A673 (cell line): ENCODE data around the gene TCEAL3. TPM values are rescaled to one million over a fixed set of nuclear protein-coding genes. Genes with fewer than 3 reads are reported as not detected.
"Not testable (repeated sequence)": the region's sequence is repeated elsewhere in the genome, so short reads cannot be mapped to it uniquely, and the experiment has no call there.

Experiments
- BruUV-seq: library from RNA; stranded (reverse); fragments of 400-500 nt; replicated peaks from 2 replicates; lab custom pipeline; 2021; lab: Mats Ljungman, UMichigan
- CTCF ChIA-PET: fragments of 300-600 bp; sonication (Branson Sonifier 250); formaldehyde crosslinking; loops from one replicate; lab custom pipeline; 2022; ENCODE audit warnings: antibody characterized with exemption; lab: Charles Lee
- POLR2A ChIA-PET: fragments of 300-600 bp; sonication (Branson Sonifier 250); formaldehyde crosslinking; loops from one replicate; lab custom pipeline; 2022; ENCODE audit warnings: antibody characterized with exemption; ENCODE audit not compliant: low non-redundant PET; lab: Charles Lee
- DNase-seq: peaks from one replicate; pipeline ENCODE4 v3.0.0-alpha.2; 2015; ENCODE audit warnings: low spot score
- H3K27ac ChIP-seq: fragments of 200-600 bp; sonication (generic); 2 replicates; pipeline ENCODE4 v1.5.1; 2016; ENCODE audit warnings: mixed run types, low read depth, mild to moderate bottlenecking, mixed read lengths, antibody characterized with exemption, low read length; ENCODE audit not compliant: poor library complexity, severe bottlenecking
- H3K27me3 ChIP-seq: fragments of 200-600 bp; sonication (generic); replicated peaks from 2 replicates; pipeline ENCODE4 v1.6.1; 2017; ENCODE audit warnings: mixed run types, low read depth, mild to moderate bottlenecking, mixed read lengths, antibody characterized with exemption, low read length; ENCODE audit not compliant: insufficient read depth, poor library complexity
- H3K36me3 ChIP-seq: fragments of 200-600 bp; sonication (generic); 2 replicates; pipeline ENCODE4 v1.6.1; 2016; ENCODE audit warnings: mixed run types, mild to moderate bottlenecking, mixed read lengths, antibody characterized with exemption, low read length; ENCODE audit not compliant: insufficient read depth, poor library complexity, severe bottlenecking
- H3K4me1 ChIP-seq: fragments of 200-600 bp; sonication (generic); 2 replicates; pipeline ENCODE4 v1.6.1; 2017; ENCODE audit warnings: mixed run types, mild to moderate bottlenecking, mixed read lengths, antibody characterized with exemption, low read length; ENCODE audit not compliant: insufficient read depth, poor library complexity, severe bottlenecking
- H3K4me3 ChIP-seq: fragments of 200-600 bp; sonication (generic); 2 replicates; pipeline ENCODE4 v1.5.1; 2016; ENCODE audit warnings: low read depth, mixed run types, mild to moderate bottlenecking, mixed read lengths, low read length; ENCODE audit not compliant: poor library complexity, severe bottlenecking
- H3K9me3 ChIP-seq: fragments of 200-600 bp; sonication (generic); 2 replicates; pipeline ENCODE4 v1.6.1; 2016; ENCODE audit warnings: mixed run types, low read depth, mild to moderate bottlenecking, mixed read lengths, antibody characterized with exemption, low read length; ENCODE audit not compliant: poor library complexity, severe bottlenecking
- CTCF ChIP-seq: fragments of 300-800, 200-600 bp; sonication (generic); conservative IDR thresholded peaks from 2 replicates; pipeline ENCODE4 v1.5.1; 2017; ENCODE audit warnings: low read depth, mild to moderate bottlenecking, antibody characterized with exemption, low read length, moderate library complexity, mixed read lengths
- EZH2 ChIP-seq: fragments of 200-600 bp; sonication (generic); IDR thresholded peaks from 2 replicates; pipeline ENCODE4 v1.6.1; 2017; ENCODE audit warnings: borderline replicate concordance, low read depth, mild to moderate bottlenecking, mixed read lengths, antibody characterized with exemption, low read length; ENCODE audit not compliant: poor library complexity, severe bottlenecking
- intact Hi-C: fragments of 100-400 bp; cut with micrococcal nuclease; formaldehyde crosslinking; loops from one replicate; pipeline ENCODE4 v1.10.0; 2022; ENCODE audit not compliant: unreplicated experiment
- total RNA-seq: library from RNA; stranded (reverse); gene quantifications from 2 replicates; pipeline ENCODE4 v1.2.3, GENCODE V29; 2021

TCEAL3 gene
- total RNA-seq, 1 experiment from 2014 or later: 12.1 TPM

GRCh38 chrX:103656617-103657016 is 48.9 kb downstream of the TCEAL3 start:
- TF ChIP-seq CTCF (no peak), EZH2 (no peak)
- Histone ChIP-seq H3K4me3 (no peak overlapping the region), H3K27ac (no peak overlapping the region), H3K36me3 (no peaks in the 10 kb centered on the region), H3K27me3 (no peaks in the 10 kb centered on the region), H3K4me1 (no peaks in the 10 kb centered on the region), H3K9me3 (no peaks in the 10 kb centered on the region)
- ChIA-PET CTCF (no interaction called here), POLR2A (no interaction called here)
- DNase-seq: no peak
- intact Hi-C loops: no loop called here
- BruUV-seq: no TSS peak

- CTCF ChIA-PET, H3K36me3 ChIP-seq, H3K27ac ChIP-seq, H3K9me3 ChIP-seq, POLR2A ChIA-PET, H3K4me3 ChIP-seq, H3K4me1 ChIP-seq, BruUV-seq, DNase-seq, H3K27me3 ChIP-seq, intact Hi-C loops: not testable (repeated sequence)
Measured at GRCh38 chrX:103657066-103657465, 49.3 kb downstream of the TCEAL3 start.

GRCh38 chrX:103658681-103659433 is 51.1 kb downstream of the TCEAL3 start:
- CTCF ChIA-PET: no interaction called here
- intact Hi-C loops: no loop called here
- Histone ChIP-seq H3K9me3 (no peaks in the 10 kb centered on the region), H3K27me3 (peaks cover 8% of the 10 kb centered on the region), H3K27ac (no peak overlapping the region), H3K36me3 (no peaks in the 10 kb centered on the region), H3K4me1 (no peaks in the 10 kb centered on the region), H3K4me3 (no peak overlapping the region)
- BruUV-seq: no TSS peak
- peak; percentile 5 for DNase-seq
- POLR2A ChIA-PET: no interaction called here
- TF ChIP-seq CTCF (no peak), EZH2 (no peak)

GRCh38 chrX:103659460-103659859 is 51.7 kb downstream of the TCEAL3 start:
- POLR2A ChIA-PET, CTCF ChIA-PET, H3K4me3 ChIP-seq, BruUV-seq, intact Hi-C loops, H3K27ac ChIP-seq, H3K27me3 ChIP-seq, DNase-seq, H3K9me3 ChIP-seq, H3K4me1 ChIP-seq, H3K36me3 ChIP-seq: not testable (repeated sequence)

Other genes starting within 250 kb of the TCEAL3 start
- gene BEX3, start 231.4 kb upstream of the TCEAL3 start, total RNA-seq: 254 and 297 TPM in 2 replicates
- gene RAB40A, start 88.5 kb upstream of the TCEAL3 start, total RNA-seq: not detected in 2 replicates
- 37.3 and 39.7 TPM in 2 replicates for gene TCEAL4, start 22.4 kb upstream of the TCEAL3 start, total RNA-seq
- gene TCEAL1, start 21.0 kb downstream of the TCEAL3 start, total RNA-seq: 8.4 and 10.9 TPM in 2 replicates
- 450 and 473 TPM in 2 replicates for gene MORF4L2, start 78.7 kb downstream of the TCEAL3 start, total RNA-seq
- not detected in 2 replicates for gene TMEM31, start 102.9 kb downstream of the TCEAL3 start, total RNA-seq
- gene PLP1, start 168.9 kb downstream of the TCEAL3 start, total RNA-seq: not detected in 2 replicates
- 0.61 and 0.67 TPM in 2 replicates for gene RAB9B, start 224.3 kb downstream of the TCEAL3 start, total RNA-seq